ENCODE results near the gene UHRF2.

The UHRF2 gene

DNA sequence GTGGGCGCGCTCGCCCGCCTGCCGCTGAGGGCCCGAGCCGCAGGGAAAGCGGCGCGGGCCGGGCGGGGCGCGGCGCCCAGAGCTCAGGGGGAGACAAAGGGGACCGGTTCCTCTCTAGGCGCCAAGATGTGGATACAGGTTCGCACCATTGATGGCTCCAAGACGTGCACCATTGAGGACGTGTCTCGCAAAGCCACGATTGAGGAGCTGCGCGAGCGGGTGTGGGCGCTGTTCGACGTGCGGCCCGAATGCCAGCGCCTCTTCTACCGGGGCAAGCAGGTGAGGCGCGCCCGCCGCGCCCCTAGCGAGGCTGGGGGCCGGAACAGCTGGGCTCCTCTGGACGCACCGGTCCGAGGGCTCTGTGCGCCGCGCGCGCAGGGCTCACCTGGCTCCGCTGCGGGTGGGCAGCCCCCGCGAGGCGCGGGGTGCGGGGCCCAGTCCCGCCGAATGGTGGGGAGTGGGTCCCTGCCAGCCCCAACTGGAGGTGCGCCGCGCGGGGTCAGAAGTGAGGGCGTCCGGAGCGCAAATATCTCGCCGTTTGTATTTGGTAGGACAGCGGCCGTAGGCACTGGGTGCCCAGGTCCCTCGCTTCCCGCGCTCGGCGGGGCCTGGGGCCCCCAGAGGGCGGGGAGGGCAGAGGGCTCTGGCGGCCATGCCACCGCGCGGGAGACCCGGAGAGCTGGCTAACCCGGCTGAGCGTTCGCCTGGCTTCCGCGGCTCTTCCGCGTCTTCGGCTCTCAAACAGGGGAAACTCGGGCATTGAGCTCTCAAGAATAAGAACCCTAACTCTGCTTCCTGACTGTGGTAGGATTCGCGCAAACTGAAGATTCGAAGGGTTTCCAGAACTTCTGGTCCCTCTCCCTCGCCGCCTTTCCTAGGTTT, 607 bp downstream of the UHRF2 start:
- TF ChIP-seq CTCF (IDR thresholded peaks at IDR 0.05; ENCODE audit: borderline replicate concordance, insufficient read depth, low read depth, low read length), result no peak
- peak overlapping the region; percentile 99 for H3K4me3 ChIP-seq (ENCODE audit: low read depth, low read length)

- H3K4me3 ChIP-seq (ENCODE audit: low read depth, low read length), result peak overlapping the region; percentile 99
- no peak for TF ChIP-seq CTCF (IDR thresholded peaks at IDR 0.05; ENCODE audit: borderline replicate concordance, insufficient read depth, low read depth, low read length)
Measured at GRCh38 chr9:6414247-6414641, 1.2 kb downstream of the UHRF2 start.

- TF ChIP-seq CTCF (IDR thresholded peaks at IDR 0.05; ENCODE audit: borderline replicate concordance, insufficient read depth, low read depth, low read length), result no peak
- peak overlapping the region; percentile 99 for H3K4me3 ChIP-seq (ENCODE audit: low read depth, low read length)
Measured at GRCh38 chr9:6415266-6415665, 2.3 kb downstream of the UHRF2 start.

DNA sequence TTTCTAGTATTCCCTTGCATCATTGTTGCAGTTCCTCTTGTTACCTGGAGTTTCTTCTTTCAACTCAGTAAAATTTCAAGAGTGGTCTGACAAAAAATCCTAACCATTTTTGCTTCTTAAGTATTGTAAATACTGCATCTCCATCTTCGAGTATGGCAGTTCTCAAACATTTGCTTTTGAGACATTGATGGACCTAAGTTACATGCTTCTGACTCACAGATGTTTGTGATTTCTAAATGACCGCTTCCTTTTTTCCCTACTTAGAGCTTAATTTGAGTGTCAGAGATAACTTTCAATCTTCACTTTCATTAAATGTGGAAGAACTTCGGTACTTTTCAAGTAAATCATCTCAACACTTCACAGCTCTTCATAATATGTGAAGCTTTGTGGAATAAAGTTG, 4.2 kb downstream of the UHRF2 start:
- no peak for TF ChIP-seq CTCF (IDR thresholded peaks at IDR 0.05; ENCODE audit: borderline replicate concordance, insufficient read depth, low read depth, low read length)
- H3K4me3 ChIP-seq (ENCODE audit: low read depth, low read length), result peak overlapping the region; percentile 12

DNA sequence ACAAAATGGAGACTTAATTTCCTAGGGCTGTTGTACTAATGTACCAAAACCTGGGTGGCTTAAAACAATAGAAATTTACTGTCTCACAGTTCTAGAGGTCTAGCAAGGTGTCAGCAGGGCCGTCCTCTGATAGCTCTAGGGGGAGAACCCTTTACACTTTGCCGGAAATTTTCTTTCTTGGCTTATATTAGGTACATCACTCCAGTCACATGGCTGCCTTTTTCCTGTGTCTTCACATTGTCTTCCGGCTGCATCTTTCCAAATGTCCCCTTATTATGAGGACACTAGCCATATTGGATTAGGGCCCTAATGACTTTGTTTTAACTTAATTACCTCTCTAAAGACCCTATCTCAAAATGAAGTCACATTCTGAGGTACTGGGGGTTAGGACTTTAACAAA, 5.8 kb downstream of the UHRF2 start:
- H3K4me3 ChIP-seq (ENCODE audit: low read depth, low read length), result no peak overlapping the region
- no peak for TF ChIP-seq CTCF (IDR thresholded peaks at IDR 0.05; ENCODE audit: borderline replicate concordance, insufficient read depth, low read depth, low read length)

DNA sequence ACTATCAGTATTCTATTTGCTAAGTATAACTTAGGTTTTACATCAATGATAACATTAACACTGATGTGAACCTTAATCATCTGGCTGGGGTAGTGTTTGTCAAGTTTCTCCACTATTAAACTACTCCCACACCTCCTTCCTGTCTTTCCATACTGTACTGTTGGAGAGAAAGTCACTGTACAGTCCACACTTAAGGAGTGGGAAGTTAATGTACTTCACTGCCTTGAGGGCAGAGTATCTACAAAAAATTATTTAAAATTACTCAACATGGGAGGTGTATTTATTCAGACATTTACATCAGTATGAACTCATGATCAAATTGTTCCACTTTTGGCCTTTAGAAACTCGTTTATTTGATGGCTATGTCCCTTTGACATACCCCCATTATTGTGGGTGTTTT, 11.9 kb downstream of the UHRF2 start:
- no peak overlapping the region for H3K4me3 ChIP-seq (ENCODE audit: low read depth, low read length)
- no peak for TF ChIP-seq CTCF (IDR thresholded peaks at IDR 0.05; ENCODE audit: borderline replicate concordance, insufficient read depth, low read depth, low read length)

- H3K4me3 ChIP-seq (ENCODE audit: low read depth, low read length), result no peak overlapping the region
- TF ChIP-seq CTCF (IDR thresholded peaks at IDR 0.05; ENCODE audit: borderline replicate concordance, insufficient read depth, low read depth, low read length), result no peak
Measured at GRCh38 chr9:6426117-6426516, 13.1 kb downstream of the UHRF2 start.

Data from GM12875 (cell line).